Testis (tissue), 3 donors: Measurements from ENCODE around the gene BCL11B. TPM values are rescaled to one million over a fixed set of nuclear protein-coding genes. Genes with fewer than 3 reads are reported as not detected.

ENCODE experiments used
- DNase-seq: peaks from one replicate; pipeline ENCODE4 v3.0.0-alpha.2; 2019
- H3K27ac ChIP-seq, 2 donors: fragments of 200-600 bp; sonication (generic); one replicate each; pipeline ENCODE4 v1.5.1; 2019
- H3K27me3 ChIP-seq: fragments of 200-600 bp; sonication (generic); one replicate; pipeline ENCODE4 v1.5.1; 2019
- H3K36me3 ChIP-seq: fragments of 200-600 bp; sonication (generic); one replicate; pipeline ENCODE4 v1.5.1; 2017; ENCODE audit warnings: low read depth; ENCODE audit errors: missing control alignments
- H3K4me1 ChIP-seq: fragments of 200-600 bp; sonication (generic); one replicate; pipeline ENCODE4 v1.5.1; 2019
- H3K4me3 ChIP-seq, 2 donors: fragments of 200-600 bp; sonication (generic); one replicate each; pipeline ENCODE4 v1.5.1; 2017 to 2019
- H3K9me3 ChIP-seq: fragments of 200-600 bp; sonication (generic); one replicate; pipeline ENCODE4 v1.5.1; 2017
- CTCF ChIP-seq, 3 experiments: fragments of 450-650 bp in 2 of 3; fragments of 200-600 bp in 1 of 3; sonication (generic) in 1 of 3; IDR thresholded peaks; one replicate each; pipeline ENCODE4 v1.5.1; 2016 to 2019; ENCODE audit warnings: antibody characterized with exemption in 3 of 3, mild to moderate bottlenecking in 2 of 3, moderate library complexity in 1 of 3
- POLR2A ChIP-seq: fragments of 450-650 bp; IDR thresholded peaks from one replicate; pipeline ENCODE4 v1.6.1; 2017; ENCODE audit warnings: antibody characterized with exemption, mild to moderate bottlenecking, moderate library complexity
- WGBS, 2 donors: methylation state at CpG; one replicate each; pipeline ENCODE4 v1.1.5; 2018; 5-methylcytosine and 5-hydroxymethylcytosine counted together
- intact Hi-C: fragments of 100-400 bp; cut with DNase I; formaldehyde crosslinking; loops from one replicate; pipeline ENCODE4 v1.15.1; 2023; ENCODE audit warnings: low total_unique reads
- polyA plus RNA-seq: library from polyadenylated mRNA; stranded (reverse); fragments of 350-450 nt; fragmentation: Illumina TruSeq; extraction: RNeasy Lipid Tissue Mini Kit (QIAGEN cat#74804); gene quantifications from one replicate; pipeline ENCODE4 v1.2.3, GENCODE V29; 2014; ENCODE audit warnings: low read depth, low replicate concordance; ENCODE audit not compliant: insufficient read depth
- total RNA-seq, 2 donors: library from RNA; depleted of rRNA; stranded (reverse); fragments of >200 nt; gene quantifications; one replicate each; pipeline ENCODE4 v1.2.3, GENCODE V29; 2016

Gene BCL11B
- total and polyA plus RNA-seq, 3 donors from 2014 or later = 0.96 to 4.7 (median 4.4) TPM

GRCh38 chr14:99206090-99206489 is 65.9 kb downstream of the BCL11B start:
- no peaks in the 10 kb centered on the region for H3K27me3 ChIP-seq
- 87 to 96% methylated on average over 4 of the region's 4 CpGs for WGBS, 2 donors
- H3K9me3 ChIP-seq = no peaks in the 10 kb centered on the region
- H3K27ac ChIP-seq = no peak overlapping the region
- H3K4me1 ChIP-seq = no peaks in the 10 kb centered on the region
- no peak for DNase-seq
- TF ChIP-seq POLR2A = no peak
- TF ChIP-seq CTCF (IDR thresholded peaks at IDR 0.05) = no peak
- no peaks in the 10 kb centered on the region for H3K36me3 ChIP-seq
- intact Hi-C loops = no loop called here
- H3K4me3 ChIP-seq = no peak overlapping the region

GRCh38 chr14:99205086-99205688 is 66.8 kb downstream of the BCL11B start:
- no peaks in the 10 kb centered on the region for H3K9me3 ChIP-seq
- no peak for DNase-seq
- no peak for TF ChIP-seq CTCF (IDR thresholded peaks at IDR 0.05)
- no peak for TF ChIP-seq POLR2A
- H3K27ac ChIP-seq = no peak overlapping the region
- no peak overlapping the region for H3K4me3 ChIP-seq
- H3K27me3 ChIP-seq = no peaks in the 10 kb centered on the region
- no peaks in the 10 kb centered on the region for H3K36me3 ChIP-seq
- H3K4me1 ChIP-seq = no peaks in the 10 kb centered on the region
- intact Hi-C loops = no loop called here
- 91 to 96% methylated on average over 12 to 17 of the region's 17 CpGs for whole genome bisulfite sequencing, 2 donors

GRCh38 chr14:99203801-99204200 is 68.2 kb downstream of the BCL11B start:
- TF ChIP-seq POLR2A (no peak), CTCF (IDR thresholded peaks at IDR 0.05) (no peak)
- no peaks in the 10 kb centered on the region for H3K36me3 ChIP-seq
- no peak overlapping the region for H3K4me3 ChIP-seq
- WGBS, 2 donors = 94 to 100% methylated on average over 1 to 8 of the region's 8 CpGs
- intact Hi-C loops = no loop called here
- no peaks in the 10 kb centered on the region for H3K9me3 ChIP-seq
- H3K4me1 ChIP-seq = no peaks in the 10 kb centered on the region
- no peak overlapping the region for H3K27ac ChIP-seq
- no peaks in the 10 kb centered on the region for H3K27me3 ChIP-seq
- no peak for DNase-seq

- intact Hi-C loops = no loop called here
Measured at GRCh38 chr14:99203080-99203479, 68.9 kb downstream of the BCL11B start.

More at GRCh38 chr14:99203080-99203479, 68.9 kb downstream of the BCL11B start:
- no peak for TF ChIP-seq POLR2A
- no peak for TF ChIP-seq CTCF (IDR thresholded peaks at IDR 0.05)
- Histone ChIP-seq H3K4me3 (no peak overlapping the region), H3K9me3 (no peaks in the 10 kb centered on the region), H3K4me1 (no peaks in the 10 kb centered on the region), H3K27me3 (no peaks in the 10 kb centered on the region), H3K27ac (no peak overlapping the region), H3K36me3 (no peaks in the 10 kb centered on the region)
- 88 to 94% methylated on average over 6 of the region's 6 CpGs for WGBS, 2 donors
- DNase-seq = no peak
